HepG2 (cell line): ENCODE data around the gene SETD1A. TPM values are rescaled to one million over a fixed set of nuclear protein-coding genes. Genes with fewer than 3 reads are reported as not detected.

Experiments
- HNRNPK ChIP-seq: fragments of 200-400 bp; formaldehyde crosslinking; IDR thresholded peaks from 2 replicates; pipeline ENCODE4 v1.6.1; 2018; ENCODE audit warnings: low read length, low read depth, moderate library complexity, mild to moderate bottlenecking; ENCODE audit not compliant: poor library complexity, severe bottlenecking
- REL ChIP-seq: sonication (generic); formaldehyde crosslinking; conservative IDR thresholded peaks from 2 replicates; pipeline ENCODE4 v1.8.0; 2022; ENCODE audit warnings: mild to moderate bottlenecking, missing genetic modification reagents, moderate library complexity
- TGIF2 ChIP-seq: IDR thresholded peaks from 2 replicates; pipeline ENCODE4 v1.6.1; 2016; ENCODE audit warnings: control low read depth, missing compliant biosample characterization
- ZNF20 ChIP-seq: sonication (generic); formaldehyde crosslinking; IDR thresholded peaks from 2 replicates; pipeline ENCODE4 v1.4.0; 2020; ENCODE audit warnings: mild to moderate bottlenecking, moderate library complexity, missing genetic modification reagents
- ZNF230 ChIP-seq: sonication (generic); formaldehyde crosslinking; IDR thresholded peaks from 2 replicates; pipeline ENCODE4 v1.4.0; 2020; ENCODE audit warnings: mild to moderate bottlenecking, missing genetic modification reagents
- ZNF235 ChIP-seq: sonication (generic); formaldehyde crosslinking; IDR thresholded peaks from 2 replicates; pipeline ENCODE4 v1.8.1; 2023; ENCODE audit warnings: mild to moderate bottlenecking, missing genetic modification reagents, borderline replicate concordance
- ZNF264 ChIP-seq: sonication (generic); formaldehyde crosslinking; IDR thresholded peaks from 2 replicates; pipeline ENCODE4 v1.4.0; 2020; ENCODE audit warnings: missing genetic modification reagents
- ZNF605 ChIP-seq: sonication (generic); formaldehyde crosslinking; IDR thresholded peaks from 2 replicates; pipeline ENCODE4 v1.8.0; 2022; ENCODE audit warnings: mild to moderate bottlenecking, missing genetic modification reagents
- ZNF883 ChIP-seq: sonication (generic); formaldehyde crosslinking; IDR thresholded peaks from 2 replicates; pipeline ENCODE4 v1.5.1; 2020; ENCODE audit warnings: mild to moderate bottlenecking, missing genetic modification reagents; ENCODE audit errors: not compliant biosample characterization
- polyA plus RNA-seq, 8 experiments: library from polyadenylated mRNA; depleted of rRNA in 3 of 8; stranded (reverse) in 7 of 8; unstranded in 1 of 8; fragments of >200 nt; fragmentation: Illumina TruSeq in 4 of 8; extraction: Trizol in 4 of 8; gene quantifications; 2 replicates each; pipeline versions ENCODE4 v1.2.1 to v1.2.3, GENCODE V29; 2011 to 2016; ENCODE audit warnings: low read depth in 4 of 8, missing spikeins in 1 of 8, mixed read lengths in 1 of 8; ENCODE audit not compliant: insufficient read depth in 1 of 8
- total RNA-seq, 5 experiments: library from RNA; depleted of rRNA; stranded (reverse); fragments of >200 nt; fragmentation: Illumina TruSeq; extraction: Trizol; gene quantifications; 2 replicates each; pipeline ENCODE4 v1.2.3, GENCODE V29; 2016; ENCODE audit warnings: low read depth in 1 of 5
- TF ChIP-seq, protein P1 (sequence below): sonication (generic); formaldehyde crosslinking; IDR thresholded peaks from 2 replicates; pipeline ENCODE4 v1.9.0; 2022; ENCODE audit warnings: low read depth, missing genetic modification reagents
- TF ChIP-seq, protein P2 (sequence below): sonication (generic); formaldehyde crosslinking; IDR thresholded peaks from 2 replicates; pipeline ENCODE4 v1.5.1; 2020; ENCODE audit warnings: mild to moderate bottlenecking, missing genetic modification reagents, borderline replicate concordance
- TF ChIP-seq, protein P3 (sequence below): sonication (generic); formaldehyde crosslinking; IDR thresholded peaks from 2 replicates; pipeline ENCODE4 v1.4.0; 2020; ENCODE audit warnings: missing genetic modification reagents, borderline replicate concordance
- TF ChIP-seq, protein P4 (sequence below): sonication (generic); formaldehyde crosslinking; IDR thresholded peaks from 2 replicates; pipeline ENCODE4 v1.9.0; 2021; ENCODE audit warnings: missing genetic modification reagents, mild to moderate bottlenecking, borderline replicate concordance
- TF ChIP-seq, protein P5 (sequence below): sonication (generic); formaldehyde crosslinking; IDR thresholded peaks from 2 replicates; pipeline ENCODE4 v1.8.1; 2023; ENCODE audit warnings: mild to moderate bottlenecking, missing genetic modification reagents

Gene SETD1A
- total and polyA plus RNA-seq, 2 of the 13 experiments (the other 11 are each of a cell fraction or from before 2014, with no cell fraction given): 3.8 to 5.6 TPM

DNA sequence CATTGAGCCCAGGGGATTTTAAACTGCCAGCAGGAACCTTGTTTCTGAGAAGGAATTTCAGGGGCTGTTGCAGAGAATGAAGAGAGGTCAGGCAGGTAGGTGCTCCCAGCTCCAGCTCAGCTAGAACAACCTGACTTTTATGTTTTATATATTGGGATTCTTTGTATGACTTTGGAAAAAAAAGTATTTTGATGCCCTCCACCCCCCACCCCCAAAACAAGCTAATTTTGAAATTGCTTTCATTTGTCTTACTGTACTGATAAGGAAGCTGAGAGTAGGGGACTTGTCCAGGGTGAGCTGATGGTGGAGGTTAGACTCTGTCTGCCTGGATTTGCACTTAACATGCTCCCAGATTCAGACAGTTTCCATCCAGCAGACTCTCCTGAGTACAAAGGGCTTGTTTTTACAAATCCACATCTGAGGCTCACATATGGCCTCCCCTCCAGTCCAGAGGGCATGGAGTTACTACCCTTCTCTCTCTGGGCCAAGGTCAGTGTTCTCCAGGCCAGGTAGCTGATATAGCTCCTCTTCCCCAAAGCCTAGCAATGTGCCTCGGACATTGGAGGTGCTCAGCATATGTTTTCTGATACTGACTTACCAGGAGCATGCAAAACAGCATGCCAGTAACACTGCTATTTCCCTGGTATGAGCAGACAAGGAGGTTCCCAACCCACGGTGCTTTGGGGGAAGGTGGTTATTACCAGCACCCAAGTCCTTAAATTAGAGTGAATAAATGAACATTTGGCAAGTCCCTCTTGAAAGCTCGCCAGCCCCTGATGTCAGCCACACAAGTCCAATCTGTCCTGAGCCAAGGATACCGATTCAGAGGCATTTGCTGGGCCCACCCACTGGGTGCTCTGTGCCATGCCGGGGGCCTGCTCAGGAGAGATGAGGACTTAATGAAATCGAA, 41.6 kb downstream of the SETD1A start (continued):
- TF ChIP-seq, protein P1, sequence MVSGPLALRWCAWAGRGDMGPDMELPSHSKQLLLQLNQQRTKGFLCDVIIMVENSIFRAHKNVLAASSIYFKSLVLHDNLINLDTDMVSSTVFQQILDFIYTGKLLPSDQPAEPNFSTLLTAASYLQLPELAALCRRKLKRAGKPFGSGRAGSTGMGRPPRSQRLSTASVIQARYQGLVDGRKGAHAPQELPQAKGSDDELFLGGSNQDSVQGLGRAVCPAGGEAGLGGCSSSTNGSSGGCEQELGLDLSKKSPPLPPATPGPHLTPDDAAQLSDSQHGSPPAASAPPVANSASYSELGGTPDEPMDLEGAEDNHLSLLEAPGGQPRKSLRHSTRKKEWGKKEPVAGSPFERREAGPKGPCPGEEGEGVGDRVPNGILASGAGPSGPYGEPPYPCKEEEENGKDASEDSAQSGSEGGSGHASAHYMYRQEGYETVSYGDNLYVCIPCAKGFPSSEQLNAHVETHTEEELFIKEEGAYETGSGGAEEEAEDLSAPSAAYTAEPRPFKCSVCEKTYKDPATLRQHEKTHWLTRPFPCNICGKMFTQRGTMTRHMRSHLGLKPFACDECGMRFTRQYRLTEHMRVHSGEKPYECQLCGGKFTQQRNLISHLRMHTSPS (CRISPR knock-in tag): peak; percentile 68; the same call in 1 of the 2 replicates
- TF ChIP-seq ZNF883 (no peak), ZNF230 (CRISPR knock-in tag) (0 out of 2 replicates have a peak, but pooled peaks have one; percentile 68), ZNF264 (CRISPR knock-in tag) (no peak), ZNF235 (CRISPR knock-in tag) (0 out of 2 replicates have a peak, but pooled peaks have one; percentile 80), ZNF20 (CRISPR knock-in tag) (no peak), REL (no peak), TGIF2 (CRISPR knock-in tag) (no peak), HNRNPK (no peak), ZNF605 (peak; percentile 81; the same call in 1 of the 2 replicates)
- TF ChIP-seq, protein P2, sequence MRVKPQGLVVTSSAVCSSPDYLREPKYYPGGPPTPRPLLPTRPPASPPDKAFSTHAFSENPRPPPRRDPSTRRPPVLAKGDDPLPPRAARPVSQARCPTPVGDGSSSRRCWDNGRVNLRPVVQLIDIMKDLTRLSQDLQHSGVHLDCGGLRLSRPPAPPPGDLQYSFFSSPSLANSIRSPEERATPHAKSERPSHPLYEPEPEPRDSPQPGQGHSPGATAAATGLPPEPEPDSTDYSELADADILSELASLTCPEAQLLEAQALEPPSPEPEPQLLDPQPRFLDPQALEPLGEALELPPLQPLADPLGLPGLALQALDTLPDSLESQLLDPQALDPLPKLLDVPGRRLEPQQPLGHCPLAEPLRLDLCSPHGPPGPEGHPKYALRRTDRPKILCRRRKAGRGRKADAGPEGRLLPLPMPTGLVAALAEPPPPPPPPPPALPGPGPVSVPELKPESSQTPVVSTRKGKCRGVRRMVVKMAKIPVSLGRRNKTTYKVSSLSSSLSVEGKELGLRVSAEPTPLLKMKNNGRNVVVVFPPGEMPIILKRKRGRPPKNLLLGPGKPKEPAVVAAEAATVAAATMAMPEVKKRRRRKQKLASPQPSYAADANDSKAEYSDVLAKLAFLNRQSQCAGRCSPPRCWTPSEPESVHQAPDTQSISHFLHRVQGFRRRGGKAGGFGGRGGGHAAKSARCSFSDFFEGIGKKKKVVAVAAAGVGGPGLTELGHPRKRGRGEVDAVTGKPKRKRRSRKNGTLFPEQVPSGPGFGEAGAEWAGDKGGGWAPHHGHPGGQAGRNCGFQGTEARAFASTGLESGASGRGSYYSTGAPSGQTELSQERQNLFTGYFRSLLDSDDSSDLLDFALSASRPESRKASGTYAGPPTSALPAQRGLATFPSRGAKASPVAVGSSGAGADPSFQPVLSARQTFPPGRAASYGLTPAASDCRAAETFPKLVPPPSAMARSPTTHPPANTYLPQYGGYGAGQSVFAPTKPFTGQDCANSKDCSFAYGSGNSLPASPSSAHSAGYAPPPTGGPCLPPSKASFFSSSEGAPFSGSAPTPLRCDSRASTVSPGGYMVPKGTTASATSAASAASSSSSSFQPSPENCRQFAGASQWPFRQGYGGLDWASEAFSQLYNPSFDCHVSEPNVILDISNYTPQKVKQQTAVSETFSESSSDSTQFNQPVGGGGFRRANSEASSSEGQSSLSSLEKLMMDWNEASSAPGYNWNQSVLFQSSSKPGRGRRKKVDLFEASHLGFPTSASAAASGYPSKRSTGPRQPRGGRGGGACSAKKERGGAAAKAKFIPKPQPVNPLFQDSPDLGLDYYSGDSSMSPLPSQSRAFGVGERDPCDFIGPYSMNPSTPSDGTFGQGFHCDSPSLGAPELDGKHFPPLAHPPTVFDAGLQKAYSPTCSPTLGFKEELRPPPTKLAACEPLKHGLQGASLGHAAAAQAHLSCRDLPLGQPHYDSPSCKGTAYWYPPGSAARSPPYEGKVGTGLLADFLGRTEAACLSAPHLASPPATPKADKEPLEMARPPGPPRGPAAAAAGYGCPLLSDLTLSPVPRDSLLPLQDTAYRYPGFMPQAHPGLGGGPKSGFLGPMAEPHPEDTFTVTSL (CRISPR knock-in tag): 0 out of 2 replicates have a peak, but pooled peaks have one; percentile 11
- TF ChIP-seq, protein P3, sequence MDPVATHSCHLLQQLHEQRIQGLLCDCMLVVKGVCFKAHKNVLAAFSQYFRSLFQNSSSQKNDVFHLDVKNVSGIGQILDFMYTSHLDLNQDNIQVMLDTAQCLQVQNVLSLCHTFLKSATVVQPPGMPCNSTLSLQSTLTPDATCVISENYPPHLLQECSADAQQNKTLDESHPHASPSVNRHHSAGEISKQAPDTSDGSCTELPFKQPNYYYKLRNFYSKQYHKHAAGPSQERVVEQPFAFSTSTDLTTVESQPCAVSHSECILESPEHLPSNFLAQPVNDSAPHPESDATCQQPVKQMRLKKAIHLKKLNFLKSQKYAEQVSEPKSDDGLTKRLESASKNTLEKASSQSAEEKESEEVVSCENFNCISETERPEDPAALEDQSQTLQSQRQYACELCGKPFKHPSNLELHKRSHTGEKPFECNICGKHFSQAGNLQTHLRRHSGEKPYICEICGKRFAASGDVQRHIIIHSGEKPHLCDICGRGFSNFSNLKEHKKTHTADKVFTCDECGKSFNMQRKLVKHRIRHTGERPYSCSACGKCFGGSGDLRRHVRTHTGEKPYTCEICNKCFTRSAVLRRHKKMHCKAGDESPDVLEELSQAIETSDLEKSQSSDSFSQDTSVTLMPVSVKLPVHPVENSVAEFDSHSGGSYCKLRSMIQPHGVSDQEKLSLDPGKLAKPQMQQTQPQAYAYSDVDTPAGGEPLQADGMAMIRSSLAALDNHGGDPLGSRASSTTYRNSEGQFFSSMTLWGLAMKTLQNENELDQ: no peak
- TF ChIP-seq, protein P4, sequence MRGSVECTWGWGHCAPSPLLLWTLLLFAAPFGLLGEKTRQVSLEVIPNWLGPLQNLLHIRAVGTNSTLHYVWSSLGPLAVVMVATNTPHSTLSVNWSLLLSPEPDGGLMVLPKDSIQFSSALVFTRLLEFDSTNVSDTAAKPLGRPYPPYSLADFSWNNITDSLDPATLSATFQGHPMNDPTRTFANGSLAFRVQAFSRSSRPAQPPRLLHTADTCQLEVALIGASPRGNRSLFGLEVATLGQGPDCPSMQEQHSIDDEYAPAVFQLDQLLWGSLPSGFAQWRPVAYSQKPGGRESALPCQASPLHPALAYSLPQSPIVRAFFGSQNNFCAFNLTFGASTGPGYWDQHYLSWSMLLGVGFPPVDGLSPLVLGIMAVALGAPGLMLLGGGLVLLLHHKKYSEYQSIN (CRISPR knock-in tag): no peak
- TF ChIP-seq, protein P5, sequence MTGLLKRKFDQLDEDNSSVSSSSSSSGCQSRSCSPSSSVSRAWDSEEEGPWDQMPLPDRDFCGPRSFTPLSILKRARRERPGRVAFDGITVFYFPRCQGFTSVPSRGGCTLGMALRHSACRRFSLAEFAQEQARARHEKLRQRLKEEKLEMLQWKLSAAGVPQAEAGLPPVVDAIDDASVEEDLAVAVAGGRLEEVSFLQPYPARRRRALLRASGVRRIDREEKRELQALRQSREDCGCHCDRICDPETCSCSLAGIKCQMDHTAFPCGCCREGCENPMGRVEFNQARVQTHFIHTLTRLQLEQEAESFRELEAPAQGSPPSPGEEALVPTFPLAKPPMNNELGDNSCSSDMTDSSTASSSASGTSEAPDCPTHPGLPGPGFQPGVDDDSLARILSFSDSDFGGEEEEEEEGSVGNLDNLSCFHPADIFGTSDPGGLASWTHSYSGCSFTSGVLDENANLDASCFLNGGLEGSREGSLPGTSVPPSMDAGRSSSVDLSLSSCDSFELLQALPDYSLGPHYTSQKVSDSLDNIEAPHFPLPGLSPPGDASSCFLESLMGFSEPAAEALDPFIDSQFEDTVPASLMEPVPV: no peak
